Endothelial cell of umbilical vein (primary cell): ENCODE results near the gene OST4. TPM values are rescaled to one million over a fixed set of nuclear protein-coding genes. Genes with fewer than 3 reads are reported as not detected.

Experiments used
- BruUV-seq: library from RNA; stranded (reverse); fragments of 400-500 nt; replicated peaks from 2 replicates; lab custom pipeline; 2021; lab: Mats Ljungman, UMichigan
- CTCF ChIA-PET: fragments of 300-600, 350-600 bp; sonication (Branson Sonifier 250); formaldehyde crosslinking; loops from one replicate; lab custom pipeline; 2021; ENCODE audit warnings: antibody characterized with exemption, inconsistent platforms; lab: Charles Lee
- POLR2A ChIA-PET: fragments of 300-600, 350-600 bp; sonication (Branson Sonifier 250); formaldehyde crosslinking; loops from one replicate; lab custom pipeline; 2021; ENCODE audit warnings: antibody characterized with exemption, inconsistent platforms; lab: Charles Lee
- DNase-seq: peaks from one replicate; pipeline ENCODE4 v3.0.0-alpha.2; 2011; ENCODE audit warnings: low read depth, low spot score
- FAIRE-seq: peaks from 2 replicates; lab custom pipeline; 2011; peaks lifted over from hg19 to GRCh38; lab: Jason Lieb, UNC
- H2AFZ ChIP-seq: 2 replicates; pipeline ENCODE4 v1.6.0; 2012; ENCODE audit warnings: low read depth, low read length, control low read depth, inconsistent platforms
- H3K27ac ChIP-seq: 2 replicates; pipeline ENCODE4 v1.5.1; 2011; ENCODE audit warnings: low read depth, mild to moderate bottlenecking, control low read depth, low read length, moderate library complexity; ENCODE audit not compliant: insufficient read depth
- H3K27me3 ChIP-seq, 2 experiments: 2 replicates each; pipeline versions ENCODE4 v1.6.0 to v1.6.1; 2011; ENCODE audit warnings: low read length in 2 of 2, mixed read lengths in 1 of 2; ENCODE audit not compliant: control insufficient read depth in 2 of 2, insufficient read depth in 2 of 2
- H3K36me3 ChIP-seq, 2 experiments: 2 replicates in 1 of 2; 3 replicates in 1 of 2; pipeline ENCODE4 v1.5.1; 2011; ENCODE audit warnings: low read length in 2 of 2, mild to moderate bottlenecking in 1 of 2, moderate library complexity in 1 of 2; ENCODE audit not compliant: control insufficient read depth in 2 of 2, insufficient read depth in 2 of 2; ENCODE audit errors: extremely low read depth in 1 of 2
- H3K4me1 ChIP-seq: 3 replicates; pipeline ENCODE4 v1.5.1; 2011; ENCODE audit warnings: mild to moderate bottlenecking, low read length; ENCODE audit not compliant: control insufficient read depth, insufficient read depth; ENCODE audit errors: extremely low read depth
- H3K4me2 ChIP-seq: 2 replicates; pipeline ENCODE4 v1.6.1; 2011; ENCODE audit warnings: low read length, control low read depth, mixed read lengths; ENCODE audit not compliant: insufficient read depth
- H3K4me3 ChIP-seq, 3 experiments: fragments of 200-600 bp in 1 of 3; sonication (generic), shearing (Covaris generic) in 1 of 3; replicated peaks in 1 of 3; 2 replicates each; pipeline ENCODE4 v1.5.1; 2011 to 2016; ENCODE audit warnings: control low read depth in 3 of 3, low read length in 3 of 3, mild to moderate bottlenecking in 2 of 3, inconsistent platforms in 1 of 3, low read depth in 1 of 3, moderate library complexity in 1 of 3; ENCODE audit not compliant: insufficient read depth in 1 of 3
- H3K79me2 ChIP-seq: 2 replicates; pipeline ENCODE4 v1.6.0; 2012; ENCODE audit warnings: low read length, inconsistent platforms; ENCODE audit not compliant: control insufficient read depth, insufficient read depth
- H3K9ac ChIP-seq: replicated peaks from 2 replicates; pipeline ENCODE3; 2011; ENCODE audit warnings: low read length, control low read depth; ENCODE audit not compliant: insufficient read depth; ENCODE audit errors: extremely low read depth
- H3K9me1 ChIP-seq: replicated peaks from 3 replicates; pipeline ENCODE4 v1.6.0; 2011; ENCODE audit warnings: mild to moderate bottlenecking, low read length; ENCODE audit not compliant: control insufficient read depth, insufficient read depth; ENCODE audit errors: extremely low read depth
- H3K9me3 ChIP-seq: replicated peaks from 2 replicates; pipeline ENCODE4 v1.5.1; 2012; ENCODE audit warnings: low read length, inconsistent platforms; ENCODE audit not compliant: control insufficient read depth, insufficient read depth
- H4K20me1 ChIP-seq: replicated peaks from 2 replicates; pipeline ENCODE3; 2011; ENCODE audit warnings: mild to moderate bottlenecking, low read length; ENCODE audit not compliant: control insufficient read depth, insufficient read depth; ENCODE audit errors: extremely low read depth
- EZH2 ChIP-seq: IDR thresholded peaks from 2 replicates; pipeline ENCODE4 v1.6.1; 2012; ENCODE audit warnings: borderline replicate concordance, low read depth, mild to moderate bottlenecking, moderate library complexity, low read length, inconsistent platforms; ENCODE audit not compliant: severe bottlenecking
- FOS ChIP-seq: IDR thresholded peaks from 2 replicates; pipeline ENCODE4 v1.6.1; 2011; ENCODE audit warnings: mild to moderate bottlenecking, low read length, moderate library complexity, borderline replicate concordance; ENCODE audit not compliant: insufficient read depth
- GATA2 ChIP-seq: IDR thresholded peaks from 2 replicates; pipeline ENCODE4 v1.7.0; 2011; ENCODE audit warnings: low read depth, mild to moderate bottlenecking, moderate library complexity, mixed read lengths, low read length; ENCODE audit not compliant: insufficient read length, insufficient read depth
- JUN ChIP-seq: IDR thresholded peaks from 2 replicates; pipeline ENCODE4 v1.6.1; 2011; ENCODE audit warnings: borderline replicate concordance, low read depth; ENCODE audit not compliant: insufficient read length, insufficient read depth
- POLR2A ChIP-seq: IDR thresholded peaks from 2 replicates; pipeline ENCODE4 v1.6.1; 2012; ENCODE audit warnings: low read depth, mild to moderate bottlenecking, control low read depth, low read length
- dilution Hi-C: fragments of 300-500 bp; cut with MboI; formaldehyde crosslinking; loops from one replicate; pipeline ENCODE4 v1.15.0; 2019; ENCODE audit warnings: low sequenced_read_pairs; ENCODE audit not compliant: extremely low pct_ligation_motif_present
- intact Hi-C: fragments of 100-400 bp; cut with micrococcal nuclease; formaldehyde crosslinking; loops from one replicate; pipeline ENCODE4 v1.10.0; 2022
- polyA plus RNA-seq, 4 experiments: library from polyadenylated mRNA; depleted of rRNA in 3 of 4; stranded (reverse) in 3 of 4; unstranded in 1 of 4; fragments of >200 nt; gene quantifications; 2 replicates each; pipeline versions ENCODE4 v1.2.1 to v1.2.3, GENCODE V29; 2011 to 2012; ENCODE audit warnings: missing spikeins in 1 of 4
- total RNA-seq: library from RNA; stranded (reverse); gene quantifications from 2 replicates; pipeline ENCODE4 v1.2.3, GENCODE V29; 2021
- TF ChIP-seq, protein P1 (sequence below), 2 donors: IDR thresholded peaks; 1 replicate in 1 of 2; 2 replicates in 1 of 2; pipeline ENCODE4 v1.5.1; 2011; ENCODE audit warnings: low read length in 2 of 2, mild to moderate bottlenecking in 2 of 2, moderate library complexity in 2 of 2, control low read depth in 1 of 2, inconsistent platforms in 1 of 2, low read depth in 1 of 2; ENCODE audit not compliant: insufficient read depth in 1 of 2; ENCODE audit errors: extremely low read depth in 1 of 2
- TF ChIP-seq, protein P2 (sequence below): IDR thresholded peaks from 2 replicates; pipeline ENCODE4 v1.6.1; 2011; ENCODE audit not compliant: insufficient read depth, insufficient read length

The OST4 gene
- total and polyA plus RNA-seq, 2 donors (not counting 3 experiments of a cell fraction or from before 2014, with no cell fraction given), result 415 to 1,189 TPM

DNA sequence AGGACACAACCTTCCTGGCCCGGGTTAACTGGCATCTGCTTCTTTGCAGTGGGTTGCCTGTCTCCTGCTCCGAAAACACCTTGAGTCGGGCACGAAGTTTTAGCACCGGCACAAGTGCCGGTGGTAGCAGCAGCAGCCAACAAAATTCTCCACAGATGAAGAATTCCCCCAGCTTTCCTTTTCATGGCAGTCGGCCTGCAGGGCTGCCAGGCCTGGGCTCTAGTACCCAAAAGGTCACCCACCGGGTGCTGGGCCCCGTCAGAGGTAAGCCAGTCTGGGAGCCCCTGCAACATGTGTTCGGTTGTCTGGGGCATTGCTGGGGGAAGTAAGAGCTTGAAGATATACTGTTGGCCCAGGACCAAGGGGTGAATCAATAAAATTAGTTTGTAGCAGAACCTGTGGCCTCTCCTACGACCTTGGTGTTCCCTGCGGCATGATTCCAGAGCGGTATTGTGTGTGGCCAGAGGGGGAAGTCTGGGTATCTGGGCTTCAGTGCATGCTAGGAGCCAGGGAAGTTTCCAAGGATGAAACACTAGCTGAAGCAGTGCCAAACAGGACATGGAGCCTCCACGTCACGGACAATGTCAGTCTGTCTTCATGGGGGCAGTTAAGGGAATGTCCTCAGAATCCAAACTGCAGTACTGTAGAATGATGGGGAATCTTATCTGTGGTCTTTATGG, 12.2 kb downstream of the OST4 start:
- Histone ChIP-seq H2AFZ (no peak overlapping the region), H3K36me3 (peaks cover 3 to 21% of the 10 kb centered on the region in 2 experiments), H3K9ac (no peak overlapping the region), H3K4me1 (peaks cover 19% of the 10 kb centered on the region), H3K4me2 (no peak overlapping the region), H3K9me3 (no peaks in the 10 kb centered on the region), H3K4me3 (no peak overlapping the region), H4K20me1 (no peaks in the 10 kb centered on the region), H3K27me3 (no peaks in the 10 kb centered on the region), H3K79me2 (no peaks in the 10 kb centered on the region), H3K27ac (no peak overlapping the region), H3K9me1 (no peaks in the 10 kb centered on the region)
- TF ChIP-seq POLR2A (peak; percentile 25), EZH2 (no peak)
- TF ChIP-seq, protein P1, sequence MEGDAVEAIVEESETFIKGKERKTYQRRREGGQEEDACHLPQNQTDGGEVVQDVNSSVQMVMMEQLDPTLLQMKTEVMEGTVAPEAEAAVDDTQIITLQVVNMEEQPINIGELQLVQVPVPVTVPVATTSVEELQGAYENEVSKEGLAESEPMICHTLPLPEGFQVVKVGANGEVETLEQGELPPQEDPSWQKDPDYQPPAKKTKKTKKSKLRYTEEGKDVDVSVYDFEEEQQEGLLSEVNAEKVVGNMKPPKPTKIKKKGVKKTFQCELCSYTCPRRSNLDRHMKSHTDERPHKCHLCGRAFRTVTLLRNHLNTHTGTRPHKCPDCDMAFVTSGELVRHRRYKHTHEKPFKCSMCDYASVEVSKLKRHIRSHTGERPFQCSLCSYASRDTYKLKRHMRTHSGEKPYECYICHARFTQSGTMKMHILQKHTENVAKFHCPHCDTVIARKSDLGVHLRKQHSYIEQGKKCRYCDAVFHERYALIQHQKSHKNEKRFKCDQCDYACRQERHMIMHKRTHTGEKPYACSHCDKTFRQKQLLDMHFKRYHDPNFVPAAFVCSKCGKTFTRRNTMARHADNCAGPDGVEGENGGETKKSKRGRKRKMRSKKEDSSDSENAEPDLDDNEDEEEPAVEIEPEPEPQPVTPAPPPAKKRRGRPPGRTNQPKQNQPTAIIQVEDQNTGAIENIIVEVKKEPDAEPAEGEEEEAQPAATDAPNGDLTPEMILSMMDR (IDR thresholded peaks at IDR 0.05; ENCODE audit: extremely low read depth in 1 of 2, insufficient read depth in 1 of 2, low read depth in 1 of 2, low read length in 2 of 2), result no peak
- ChIA-PET CTCF (interaction anchor here (0.6 to 2.1 kb wide), 7 partner anchors 9 to 98 kb away, joined by 3 to 7 read pairs (median 4); partner anchors contain the start of genes KHK and OST4), POLR2A (interaction anchor here (1.0 kb wide), 1 partner anchor 11 kb away, joined by 3 read pairs; no protein-coding TSS in a partner anchor)
- BruUV-seq, result no TSS peak
- intact Hi-C loops (no loop called here), dilution Hi-C loops (no loop called here)
- peak; percentile 84 for DNase-seq
- FAIRE-seq, result peak; percentile 58

DNA sequence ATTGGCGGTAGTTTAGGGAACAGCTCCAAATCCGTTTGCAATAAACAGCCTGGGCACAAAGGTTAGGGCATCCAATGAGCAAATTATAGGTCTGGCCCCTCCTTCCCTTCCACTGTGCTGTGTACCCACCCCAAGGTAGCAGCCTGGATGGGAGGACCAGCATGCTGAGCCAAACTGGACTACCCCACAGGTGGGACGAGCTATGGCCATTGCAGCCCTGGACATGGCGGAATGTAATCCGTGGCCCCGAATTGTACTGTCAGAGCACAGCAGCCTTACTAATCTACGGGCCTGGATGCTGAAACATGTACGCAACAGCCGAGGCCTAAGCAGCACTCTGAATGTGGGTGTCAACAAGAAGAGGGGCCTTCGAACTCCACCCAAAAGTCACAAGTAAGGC, 13.2 kb downstream of the OST4 start:
- Histone ChIP-seq H3K9me3 (no peaks in the 10 kb centered on the region), H3K27ac (no peak overlapping the region), H4K20me1 (no peaks in the 10 kb centered on the region), H3K79me2 (no peaks in the 10 kb centered on the region), H3K4me3 (no peak overlapping the region), H3K9ac (no peak overlapping the region), H3K9me1 (no peaks in the 10 kb centered on the region), H3K27me3 (no peaks in the 10 kb centered on the region), H3K36me3 (peaks cover 3 to 30% of the 10 kb centered on the region in 2 experiments), H3K4me2 (no peak overlapping the region), H2AFZ (no peak overlapping the region), H3K4me1 (peaks cover 11% of the 10 kb centered on the region)
- FAIRE-seq (no peak), DNase-seq (no peak)
- no TSS peak for BruUV-seq
- intact Hi-C loops, result no loop called here
- CTCF ChIA-PET, result no interaction called here
- dilution Hi-C loops, result no loop called here
- POLR2A ChIA-PET, result no interaction called here
- TF ChIP-seq, protein P2, sequence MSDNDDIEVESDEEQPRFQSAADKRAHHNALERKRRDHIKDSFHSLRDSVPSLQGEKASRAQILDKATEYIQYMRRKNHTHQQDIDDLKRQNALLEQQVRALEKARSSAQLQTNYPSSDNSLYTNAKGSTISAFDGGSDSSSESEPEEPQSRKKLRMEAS, result no peak
- TF ChIP-seq, protein P1 (IDR thresholded peaks at IDR 0.05; ENCODE audit: extremely low read depth in 1 of 2, insufficient read depth in 1 of 2, low read depth in 1 of 2, low read length in 2 of 2), result no peak
- no peak for TF ChIP-seq POLR2A
- no peak for TF ChIP-seq EZH2
- no peak for TF ChIP-seq FOS
- TF ChIP-seq GATA2, result no peak
- TF ChIP-seq JUN, result no peak
